Stimulated activated CD8-positive, alpha-beta memory T cell treated with anti-CD3 and anti-CD28 coated beads, Interleukin-4, amount 100 ng/mL, for 24 hours (primary cell): Measurements from ENCODE around the gene AGPS.

Source experiments
- DNase-seq: peaks from one replicate; pipeline ENCODE4 v3.0.0-alpha.2; 2020; ENCODE audit warnings: low read depth

The AGPS gene

GRCh38 chr2:177552422-177553175 lies 160.0 kb downstream of the AGPS start:
- peak; percentile 77 for DNase-seq

- DNase-seq: no peak
Observed at GRCh38 chr2:177553176-177553884, 160.8 kb downstream of the AGPS start.

GRCh38 chr2:177554365-177554764 lies 161.8 kb downstream of the AGPS start:
- no peak for DNase-seq

- no peak for DNase-seq
Observed at GRCh38 chr2:177556153-177556552, 163.6 kb downstream of the AGPS start.

- DNase-seq: no peak
Observed at GRCh38 chr2:177557794-177558193, 165.2 kb downstream of the AGPS start.

- DNase-seq: no peak
Observed at GRCh38 chr2:177559638-177560037, 167.1 kb downstream of the AGPS start.

- no peak for DNase-seq
Observed at GRCh38 chr2:177568390-177568789, 175.8 kb downstream of the AGPS start.

GRCh38 chr2:177568893-177569292 lies 176.3 kb downstream of the AGPS start:
- no peak for DNase-seq

GRCh38 chr2:177572236-177572671 lies 179.7 kb downstream of the AGPS start:
- DNase-seq: no peak

- no peak for DNase-seq
Observed at GRCh38 chr2:177573120-177573519, 180.5 kb downstream of the AGPS start.

GRCh38 chr2:177574356-177574755 lies 181.8 kb downstream of the AGPS start:
- no peak for DNase-seq

GRCh38 chr2:177575358-177575757 lies 182.8 kb downstream of the AGPS start:
- DNase-seq: no peak

GRCh38 chr2:177577075-177577474 lies 184.5 kb downstream of the AGPS start:
- no peak for DNase-seq

GRCh38 chr2:177578454-177578853 lies 185.9 kb downstream of the AGPS start:
- no peak for DNase-seq

- DNase-seq: no peak
Observed at GRCh38 chr2:177579486-177580036, 187.0 kb downstream of the AGPS start.

GRCh38 chr2:177582000-177582399 lies 189.4 kb downstream of the AGPS start:
- DNase-seq: no peak

GRCh38 chr2:177584030-177584692 lies 191.6 kb downstream of the AGPS start:
- no peak for DNase-seq

GRCh38 chr2:177585234-177585863 lies 192.8 kb downstream of the AGPS start:
- DNase-seq: no peak

GRCh38 chr2:177586154-177586553 lies 193.6 kb downstream of the AGPS start:
- DNase-seq: no peak

GRCh38 chr2:177587371-177587770 lies 194.8 kb downstream of the AGPS start:
- DNase-seq: no peak

GRCh38 chr2:177588671-177589070 lies 196.1 kb downstream of the AGPS start:
- DNase-seq: no peak

GRCh38 chr2:177589186-177589585 lies 196.6 kb downstream of the AGPS start:
- no peak for DNase-seq
